Stimulated activated CD4-positive, alpha-beta T cell treated with anti-CD3 and anti-CD28 coated beads, Interleukin-2, amount 100 ng/mL, for 48 hours (primary cell): ENCODE results near the gene SCNM1.
"Not testable (repeated sequence)": the region's sequence is repeated elsewhere in the genome, so short reads cannot be mapped to it uniquely, and the experiment has no call there.

Experiments used
- DNase-seq, 2 donors: peaks; one replicate each; pipeline ENCODE4 v3.0.0-alpha.2; 2020

SCNM1 gene

GRCh38 chr1:151147132-151147503 lies 18.8 kb upstream of the SCNM1 start:
- no peak for DNase-seq

DNA sequence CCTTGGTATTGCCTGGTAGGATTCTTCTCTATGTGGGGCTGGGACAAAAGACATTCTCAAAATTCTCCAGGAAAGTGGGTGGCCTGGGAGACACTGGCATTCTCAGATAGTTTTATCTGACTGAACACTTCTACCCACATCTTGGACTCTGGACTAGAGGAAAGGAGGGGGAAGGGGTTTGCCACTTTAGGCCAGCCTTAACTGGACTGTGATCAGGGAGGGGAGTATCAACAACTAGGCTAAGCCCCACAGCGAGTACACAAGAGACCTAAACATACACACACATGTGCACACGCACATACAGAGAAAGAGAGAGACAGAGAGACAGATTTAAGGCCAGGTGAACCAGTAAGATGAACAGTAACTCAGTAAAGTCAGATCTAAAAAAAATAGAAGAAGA lies 18.3 kb upstream of the SCNM1 start:
- DNase-seq: no peak

GRCh38 chr1:151156515-151156819 lies 9.5 kb upstream of the SCNM1 start, which contains the start of gene TNFAIP8L2:
TSS of gene TNFAIP8L2 (plus strand) at chr1:151156649. CDS start at chr1:151158698, 2,049 bp downstream.
- DNase-seq: peak; percentile 66 to 79

DNA sequence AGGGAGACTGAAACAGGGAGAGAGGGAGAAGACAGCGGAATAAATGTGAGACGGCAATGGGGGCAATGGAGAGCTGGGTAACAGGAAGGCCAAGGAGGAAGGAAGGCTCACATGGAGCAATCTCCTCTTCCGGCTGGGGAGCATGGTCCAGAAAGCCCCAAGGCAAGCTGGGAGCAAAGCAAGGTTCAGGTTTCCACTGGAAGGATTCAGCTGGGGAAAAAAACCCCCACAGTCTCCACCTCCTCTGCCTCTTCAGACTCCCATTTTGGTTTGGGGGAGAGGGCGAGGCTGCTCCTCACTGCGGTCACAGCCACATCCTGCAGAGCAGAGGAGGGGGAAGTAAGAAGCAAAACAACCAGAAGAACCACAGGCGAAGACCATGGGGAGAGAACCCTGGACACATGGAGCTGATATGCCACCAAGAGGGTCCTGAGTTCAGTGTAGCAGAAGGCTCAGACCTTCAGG lies 8.8 kb upstream of the SCNM1 start:
- peak in 1 of 2 donors; percentile 37 for DNase-seq

DNA sequence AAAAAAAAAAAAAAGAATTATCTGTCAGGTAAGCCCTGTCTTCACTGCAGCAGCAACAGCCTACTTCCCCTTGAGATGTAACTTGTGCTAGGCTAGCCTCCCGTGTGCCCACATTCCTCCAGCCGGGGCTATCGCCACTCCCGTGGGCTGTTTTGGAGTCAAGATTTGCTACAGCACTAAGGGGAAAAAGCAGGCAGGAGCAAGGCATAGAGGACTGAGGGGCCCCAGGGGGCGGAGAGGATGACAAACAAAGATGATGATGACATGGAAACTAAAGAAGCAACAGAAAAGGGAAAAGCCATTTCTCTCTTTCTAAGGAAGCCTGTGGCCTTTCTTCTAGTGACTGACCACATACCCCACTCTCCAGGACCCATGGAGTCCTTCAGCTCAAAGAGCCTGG lies 7.6 kb upstream of the SCNM1 start:
- DNase-seq: peak in 1 of 2 donors; percentile 44

DNA sequence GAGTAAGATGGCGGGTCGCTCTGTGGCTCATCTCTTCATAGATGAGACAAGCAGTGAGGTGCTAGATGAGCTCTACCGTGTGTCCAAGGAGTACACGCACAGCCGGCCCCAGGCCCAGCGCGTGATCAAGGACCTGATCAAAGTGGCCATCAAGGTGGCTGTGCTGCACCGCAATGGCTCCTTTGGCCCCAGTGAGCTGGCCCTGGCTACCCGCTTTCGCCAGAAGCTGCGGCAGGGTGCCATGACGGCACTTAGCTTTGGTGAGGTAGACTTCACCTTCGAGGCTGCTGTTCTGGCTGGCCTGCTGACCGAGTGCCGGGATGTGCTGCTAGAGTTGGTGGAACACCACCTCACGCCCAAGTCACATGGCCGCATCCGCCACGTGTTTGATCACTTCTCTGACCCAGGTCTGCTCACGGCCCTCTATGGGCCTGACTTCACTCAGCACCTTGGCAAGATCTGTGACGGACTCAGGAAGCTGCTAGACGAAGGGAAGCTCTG lies 7.1 kb upstream of the SCNM1 start:
- DNase-seq: peak in 1 of 2 donors; percentile 19

DNA sequence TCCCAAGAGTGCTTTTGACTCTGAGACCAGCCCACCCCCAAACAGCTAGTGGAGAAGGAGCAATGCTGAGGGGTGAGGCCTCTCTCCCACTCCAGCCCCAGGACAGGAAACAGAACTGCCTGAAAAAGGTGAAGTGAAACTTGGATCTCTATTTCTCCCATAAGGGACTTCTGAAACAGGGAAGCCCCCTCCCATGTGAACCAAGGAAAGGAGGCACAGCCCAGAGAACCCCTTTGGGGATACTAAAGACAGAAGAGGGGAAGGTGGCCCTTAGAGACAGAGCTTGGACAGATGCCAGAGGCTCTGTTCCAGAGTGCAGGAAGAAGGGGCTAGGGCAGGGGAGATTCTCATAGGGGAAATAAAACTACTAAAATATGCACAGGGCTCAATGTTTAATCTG lies 6.6 kb upstream of the SCNM1 start:
- no peak for DNase-seq

- no peak for DNase-seq
Measured at GRCh38 chr1:151164732-151165280, 1.1 kb upstream of the SCNM1 start.

GRCh38 chr1:151165281-151165737 lies 635 bp upstream of the SCNM1 start:
- no peak for DNase-seq

DNA sequence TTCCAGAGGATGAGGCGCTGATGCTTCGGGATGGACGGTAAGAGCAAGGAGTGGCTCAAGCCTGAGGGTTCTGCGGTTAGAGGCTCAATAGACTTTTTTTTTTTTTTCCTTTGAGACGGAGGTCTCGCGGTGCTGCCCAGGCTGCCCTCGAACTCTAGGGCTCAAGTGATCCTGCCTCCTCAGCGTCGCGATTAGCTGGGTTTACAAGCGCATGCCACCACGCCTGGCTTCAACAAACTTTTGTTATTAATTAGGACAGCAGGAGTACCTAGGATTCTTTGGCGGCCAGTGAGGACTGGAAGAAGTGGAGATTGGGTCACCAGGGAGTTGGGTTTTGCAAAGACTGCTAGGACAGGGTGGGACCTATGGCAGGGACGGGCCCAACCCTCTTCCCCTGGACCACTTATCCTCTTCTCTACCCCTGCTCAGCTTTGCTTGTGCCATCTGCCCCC lies 587 bp downstream of the SCNM1 start:
- no peak for DNase-seq

DNA sequence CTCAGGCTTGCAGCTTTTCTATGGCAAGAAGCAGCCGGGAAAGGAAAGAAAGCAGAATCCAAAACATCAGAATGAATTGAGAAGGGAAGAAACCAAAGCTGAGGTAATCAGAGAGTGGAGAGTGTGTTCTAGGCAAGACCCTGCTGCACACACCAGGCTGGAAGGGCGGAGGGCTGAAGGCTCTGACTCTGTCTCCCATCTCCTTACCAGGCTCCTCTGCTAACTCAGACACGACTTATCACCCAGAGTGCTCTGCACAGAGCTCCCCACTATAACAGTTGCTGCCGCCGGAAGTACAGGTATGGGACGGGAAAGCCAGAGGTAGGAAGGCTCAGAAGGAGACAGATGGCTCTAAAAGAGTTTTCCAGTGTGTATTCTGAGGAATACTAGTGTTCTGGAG lies 1.2 kb downstream of the SCNM1 start:
- DNase-seq: no peak

DNA sequence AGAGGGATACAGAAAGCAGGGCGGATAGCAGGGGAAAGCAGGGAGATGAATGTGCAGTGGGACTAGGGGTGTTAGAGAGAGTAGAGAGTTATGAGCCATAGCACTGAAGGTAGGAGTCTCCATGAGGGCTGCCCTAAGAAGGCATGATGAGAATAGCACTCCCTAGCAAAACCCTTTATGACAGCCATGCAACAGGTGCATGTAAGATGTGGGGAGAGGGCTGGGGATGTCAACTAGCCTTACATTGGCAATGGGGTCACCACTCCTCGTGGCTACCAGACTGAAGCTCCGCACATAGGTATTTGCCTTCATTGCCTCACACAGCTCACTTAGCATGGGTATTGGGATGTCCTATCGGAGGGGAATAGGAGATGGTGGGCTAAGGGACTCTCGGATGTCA lies 5.2 kb downstream of the SCNM1 start:
- DNase-seq: no peak

GRCh38 chr1:151175041-151175741 lies 9.2 kb downstream of the SCNM1 start:
- DNase-seq: no peak

- no peak for DNase-seq
Measured at GRCh38 chr1:151175863-151176262, 9.9 kb downstream of the SCNM1 start, which contains the start of gene TMOD4. TSS of gene TMOD4 (minus strand) at chr1:151175981. CDS start at chr1:151174875, 1,106 bp downstream.

- DNase-seq: no peak
Measured at GRCh38 chr1:151176514-151177045, 10.6 kb downstream of the SCNM1 start.

DNA sequence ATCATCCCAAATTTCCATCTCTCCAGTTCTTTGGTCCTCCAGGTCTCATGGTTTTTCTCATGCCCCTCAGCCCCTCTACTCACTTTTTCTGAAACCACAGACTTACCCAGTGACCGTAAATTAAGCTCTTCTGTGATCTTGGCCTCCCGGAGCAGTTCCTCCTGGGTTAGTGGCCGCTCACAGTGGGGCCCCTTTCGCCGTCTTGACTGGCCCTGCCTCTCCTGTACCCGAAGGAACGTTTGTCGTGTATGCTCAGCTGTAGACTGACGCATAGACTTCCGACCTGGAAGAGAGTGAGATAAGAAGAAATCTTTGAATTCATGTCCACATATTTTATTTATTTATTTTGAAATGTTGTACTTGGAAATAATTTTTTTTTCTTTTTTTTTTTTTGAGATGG lies 18.3 kb downstream of the SCNM1 start:
- DNase-seq: no peak

GRCh38 chr1:151187205-151187604 lies 21.3 kb downstream of the SCNM1 start:
- DNase-seq: no peak

DNA sequence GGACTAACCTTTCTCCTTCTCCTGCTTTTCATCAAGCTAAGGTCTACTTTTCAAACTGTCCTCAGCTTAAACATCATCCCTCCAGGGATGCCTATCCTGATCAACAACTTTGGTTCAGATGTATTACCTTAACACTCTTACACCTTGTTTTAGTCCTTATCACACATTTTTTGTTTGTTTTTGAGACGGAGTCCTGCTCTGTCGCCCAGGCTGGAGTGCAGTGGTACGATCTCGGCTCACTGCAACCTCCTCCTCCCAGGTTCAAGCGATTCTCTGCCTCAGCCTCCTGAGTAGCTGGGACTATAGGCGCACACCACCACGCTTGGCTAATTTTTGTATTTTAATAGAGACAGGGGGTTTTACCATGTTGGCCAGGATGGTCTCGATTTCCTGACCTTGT lies 22.7 kb downstream of the SCNM1 start:
- not testable (repeated sequence) for DNase-seq

DNA sequence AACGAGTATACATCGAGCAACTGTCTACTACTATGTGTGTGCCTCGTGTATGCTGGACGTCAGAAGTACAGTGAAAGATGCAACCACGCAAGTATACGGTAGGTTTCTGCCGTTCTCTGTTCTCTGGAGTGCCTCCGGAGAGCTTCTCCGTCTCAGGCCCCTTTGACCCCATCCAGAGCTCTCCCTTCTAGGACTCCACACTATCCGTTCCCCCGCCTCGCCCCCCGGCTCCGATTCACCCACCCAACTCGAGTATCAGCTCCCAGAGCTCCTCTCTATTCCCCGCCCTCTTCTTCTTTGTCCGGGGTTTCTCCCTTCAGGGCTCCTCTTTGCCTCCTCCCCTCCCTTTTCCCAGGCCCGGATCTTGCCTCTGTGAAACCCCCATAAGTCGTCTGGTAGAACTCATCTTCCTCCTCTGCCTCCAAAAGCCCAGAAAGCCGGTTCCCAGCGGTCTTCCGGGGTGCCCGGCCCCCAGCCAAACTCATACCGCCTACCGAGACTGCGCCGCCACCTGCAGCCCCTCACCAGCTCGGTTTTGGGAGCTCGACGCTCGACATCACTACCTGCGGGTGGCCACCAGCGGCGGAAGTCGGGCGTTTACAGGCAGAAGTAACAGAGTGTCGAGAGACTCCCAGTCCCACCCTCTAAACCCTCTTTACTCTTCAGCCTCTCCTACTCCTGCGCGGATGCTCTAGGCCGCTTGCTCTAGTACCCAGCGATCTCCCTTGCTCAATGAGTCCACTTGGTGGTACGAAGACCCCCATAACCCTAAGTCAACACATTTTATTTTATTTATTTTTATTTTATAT lies 23.9 kb downstream of the SCNM1 start, which contains the start of gene VPS72:
TSS of gene VPS72 (minus strand) at position 561 of the 809 bp plus-strand sequence. CDS start at position 485, 76 bp downstream.
- peak; percentile 74 to 77 for DNase-seq

- DNase-seq: no peak
Measured at GRCh38 chr1:151192047-151192446, 26.1 kb downstream of the SCNM1 start.

DNA sequence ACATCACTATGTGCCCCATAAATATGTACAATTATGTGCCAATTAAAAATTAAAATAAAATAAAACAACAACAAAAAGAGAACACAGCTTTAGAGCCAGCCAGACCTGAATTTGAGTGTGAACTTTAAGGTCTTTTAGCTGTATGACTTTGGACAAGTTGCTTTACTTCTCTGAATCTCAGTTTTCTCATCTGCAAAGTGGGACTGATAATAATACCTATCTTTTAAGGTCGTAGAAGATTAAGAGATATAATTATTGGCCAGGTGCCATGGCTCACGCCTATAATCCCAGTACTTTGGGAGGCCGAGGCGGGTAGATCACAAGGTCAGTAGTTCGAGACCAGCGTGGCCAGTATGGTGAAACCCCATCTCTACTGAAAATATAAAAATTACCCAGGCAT lies 27.4 kb downstream of the SCNM1 start:
- DNase-seq: no peak

DNA sequence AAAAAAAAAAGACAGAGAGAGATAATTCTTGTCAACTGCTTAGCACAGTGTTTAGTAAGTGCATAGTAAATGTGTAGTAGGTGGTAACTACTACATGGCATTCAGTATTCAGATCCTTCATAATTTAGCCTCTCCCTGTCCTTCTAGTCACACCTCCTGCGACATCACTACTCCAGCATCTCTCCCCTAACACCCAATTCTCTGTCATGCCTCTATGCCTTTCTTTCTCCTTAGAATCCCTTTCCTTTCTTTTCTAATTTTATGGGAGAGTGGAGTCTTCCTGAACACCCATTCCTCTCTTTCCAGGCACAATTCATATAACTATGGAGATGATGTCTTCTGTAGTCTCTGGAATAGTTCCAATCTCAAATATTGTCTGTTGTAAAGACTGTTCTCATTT lies 27.9 kb downstream of the SCNM1 start:
- no peak for DNase-seq
